Mesenchymal stem cell (in vitro differentiated cells and primary cell): Measurements from ENCODE around the gene UAP1L1.

Experiments
- DNase-seq: peaks from one replicate; pipeline ENCODE4 v3.0.0-alpha.2; 2013
- H2AFZ ChIP-seq: one replicate; pipeline ENCODE4 v1.6.1; 2013; ENCODE audit warnings: low read depth, mild to moderate bottlenecking, control low read depth, inconsistent platforms, low read length, moderate library complexity
- H2AK5ac ChIP-seq: 2 replicates; pipeline ENCODE4 v1.6.1; 2013; ENCODE audit warnings: low read length, moderate library complexity, mild to moderate bottlenecking, inconsistent platforms; ENCODE audit not compliant: severe bottlenecking
- H2BK120ac ChIP-seq: one replicate; pipeline ENCODE4 v1.6.1; 2013; ENCODE audit warnings: low read depth, mild to moderate bottlenecking, inconsistent platforms, low read length, moderate library complexity
- H2BK12ac ChIP-seq, 2 experiments: one replicate each; pipeline ENCODE4 v1.6.1; 2013; ENCODE audit warnings: inconsistent platforms in 2 of 2, low read length in 2 of 2, mild to moderate bottlenecking in 2 of 2, moderate library complexity in 2 of 2, control low read depth in 1 of 2
- H2BK15ac ChIP-seq: one replicate; pipeline ENCODE4 v1.6.1; 2013; ENCODE audit warnings: mild to moderate bottlenecking, low read depth, inconsistent platforms; ENCODE audit not compliant: poor library complexity, severe bottlenecking
- H2BK5ac ChIP-seq: 2 replicates; pipeline ENCODE4 v1.6.1; 2013; ENCODE audit warnings: low read depth, mild to moderate bottlenecking, low read length, control low read depth, inconsistent platforms; ENCODE audit not compliant: poor library complexity, severe bottlenecking
- H3K14ac ChIP-seq, 2 experiments: one replicate each; pipeline ENCODE4 v1.6.1; 2013; ENCODE audit warnings: inconsistent platforms in 2 of 2, low read length in 2 of 2, control low read depth in 1 of 2, mild to moderate bottlenecking in 1 of 2, moderate library complexity in 1 of 2
- H3K18ac ChIP-seq, 2 experiments: one replicate each; pipeline ENCODE4 v1.6.1; 2013; ENCODE audit warnings: inconsistent platforms in 2 of 2, low read length in 2 of 2, control low read depth in 1 of 2, low read depth in 1 of 2, mild to moderate bottlenecking in 1 of 2
- H3K23ac ChIP-seq, 2 experiments: one replicate each; pipeline ENCODE4 v1.6.1; 2013; ENCODE audit warnings: inconsistent platforms in 2 of 2, low read length in 2 of 2, mild to moderate bottlenecking in 2 of 2, moderate library complexity in 2 of 2, control low read depth in 1 of 2
- H3K27ac ChIP-seq: 2 replicates; pipeline ENCODE4 v1.5.1; 2013; ENCODE audit warnings: mild to moderate bottlenecking, moderate library complexity, low read length, control low read depth, inconsistent platforms; ENCODE audit not compliant: poor library complexity, severe bottlenecking
- H3K27me3 ChIP-seq, 2 experiments: 2 replicates each; pipeline versions ENCODE4 v1.6.1 to v1.7.0; 2013; ENCODE audit warnings: low read length in 2 of 2, mild to moderate bottlenecking in 2 of 2, moderate library complexity in 2 of 2, control low read depth in 1 of 2, inconsistent platforms in 1 of 2; ENCODE audit not compliant: control insufficient read depth in 1 of 2, insufficient read depth in 1 of 2
- H3K36me3 ChIP-seq, 2 experiments: 2 replicates each; pipeline versions ENCODE4 v1.6.1 to v1.7.0; 2013; ENCODE audit warnings: low read length in 2 of 2, control low read depth in 1 of 2, inconsistent platforms in 1 of 2, low read depth in 1 of 2, mild to moderate bottlenecking in 1 of 2; ENCODE audit not compliant: insufficient read depth in 2 of 2, control insufficient read depth in 1 of 2
- H3K4ac ChIP-seq, 2 experiments: one replicate each; pipeline ENCODE4 v1.6.1; 2013; ENCODE audit warnings: inconsistent platforms in 2 of 2, low read length in 2 of 2, mild to moderate bottlenecking in 2 of 2, moderate library complexity in 2 of 2, control low read depth in 1 of 2, low read depth in 1 of 2
- H3K4me1 ChIP-seq: 2 replicates; pipeline ENCODE4 v1.6.1; 2013; ENCODE audit warnings: low read depth, low read length, control low read depth; ENCODE audit not compliant: control insufficient read depth, insufficient read depth
- H3K4me2 ChIP-seq: 2 replicates; pipeline ENCODE4 v1.6.1; 2013; ENCODE audit warnings: low read length, mild to moderate bottlenecking, inconsistent platforms; ENCODE audit not compliant: poor library complexity, severe bottlenecking
- H3K4me3 ChIP-seq, 2 experiments: 2 replicates each; pipeline versions ENCODE4 v1.5.1 to v1.7.0; 2013; ENCODE audit warnings: low read length in 2 of 2, mild to moderate bottlenecking in 2 of 2, control low read depth in 1 of 2, low read depth in 1 of 2; ENCODE audit not compliant: insufficient read depth in 1 of 2
- H3K79me1 ChIP-seq: replicated peaks from 2 replicates; pipeline ENCODE4 v1.6.1; 2013; ENCODE audit warnings: mild to moderate bottlenecking, control low read depth, low read length, inconsistent platforms; ENCODE audit not compliant: poor library complexity, severe bottlenecking
- H3K9ac ChIP-seq: 2 replicates; pipeline ENCODE4 v1.7.0; 2013; ENCODE audit warnings: mild to moderate bottlenecking, low read length, moderate library complexity
- H3K9me3 ChIP-seq: 2 replicates; pipeline ENCODE4 v1.7.0; 2013; ENCODE audit warnings: mild to moderate bottlenecking, low read length; ENCODE audit not compliant: control insufficient read depth
- H4K8ac ChIP-seq: one replicate; pipeline ENCODE4 v1.6.1; 2013; ENCODE audit warnings: inconsistent platforms, mild to moderate bottlenecking, low read length, moderate library complexity
- H4K91ac ChIP-seq: one replicate; pipeline ENCODE4 v1.6.1; 2013; ENCODE audit warnings: mild to moderate bottlenecking, low read length, inconsistent platforms
- WGBS: methylation state at CpG from one replicate; pipeline ENCODE4 v1.1.7; 2013; ENCODE audit warnings: mixed read lengths; 5-methylcytosine and 5-hydroxymethylcytosine counted together

UAP1L1 gene

DNA sequence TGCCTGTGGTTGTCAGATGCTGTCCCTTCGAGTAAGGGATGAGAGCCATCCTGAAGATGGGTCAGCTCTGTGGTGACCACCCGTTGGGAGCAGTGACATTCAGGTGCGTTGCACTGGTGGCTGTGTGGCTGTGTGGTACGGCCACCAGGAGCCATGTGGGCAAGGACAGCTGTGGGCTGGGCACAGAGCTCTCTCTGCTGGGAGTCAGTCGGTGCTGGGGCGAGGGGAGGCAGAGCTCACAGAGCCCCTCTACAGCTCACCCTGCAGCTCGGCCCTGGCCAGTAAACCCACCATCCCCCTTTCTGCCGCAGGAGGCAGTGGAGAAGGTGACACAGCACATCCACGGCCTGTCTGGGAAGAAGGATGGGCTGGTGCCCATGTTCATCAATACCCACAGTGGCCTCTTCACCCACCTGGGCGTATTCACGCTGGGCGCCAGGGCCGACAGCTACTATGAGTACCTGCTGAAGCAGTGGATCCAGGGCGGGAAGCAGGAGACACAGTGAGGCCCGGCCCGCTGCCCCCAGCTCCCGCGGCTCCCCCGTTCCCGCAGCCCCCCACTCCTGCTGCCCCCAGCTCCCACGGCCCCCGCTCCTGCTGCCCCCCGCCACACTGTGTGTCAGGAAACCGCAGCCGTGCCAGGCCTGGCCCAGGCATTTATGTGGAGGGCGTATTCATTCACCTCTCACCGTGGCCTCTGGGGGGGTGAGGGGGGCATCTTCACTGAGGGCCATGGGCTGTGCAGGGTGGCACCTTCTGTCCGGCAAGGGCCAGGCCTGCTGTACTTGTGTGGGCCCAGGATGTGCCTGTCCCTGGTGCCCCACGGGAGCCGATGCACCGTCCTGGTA, 28.7 kb downstream of the UAP1L1 start:
- Histone ChIP-seq H3K4ac (no peak overlapping the region), H3K4me3 (no peak overlapping the region), H3K9me3 (no peaks in the 10 kb centered on the region), H3K9ac (no peak overlapping the region), H3K79me1 (peaks cover 22% of the 10 kb centered on the region), H3K27me3 (no peaks in the 10 kb centered on the region), H3K23ac (no peak overlapping the region), H3K18ac (no peak overlapping the region), H3K14ac (no peak overlapping the region), H2BK15ac (no peak overlapping the region), H2AK5ac (no peak overlapping the region), H4K91ac (no peak overlapping the region), H3K4me1 (no peaks in the 10 kb centered on the region), H3K36me3 (peaks cover 95 to 98% of the 10 kb centered on the region in 2 experiments), H2BK120ac (no peak overlapping the region), H4K8ac (no peak overlapping the region), H3K4me2 (no peak overlapping the region), H2AFZ (no peak overlapping the region), H2BK12ac (no peak overlapping the region), H3K27ac (no peak overlapping the region), H2BK5ac (no peak overlapping the region)
- no peak for DNase-seq
- 97% methylated on average over 31 of the region's 31 CpGs for WGBS

DNA sequence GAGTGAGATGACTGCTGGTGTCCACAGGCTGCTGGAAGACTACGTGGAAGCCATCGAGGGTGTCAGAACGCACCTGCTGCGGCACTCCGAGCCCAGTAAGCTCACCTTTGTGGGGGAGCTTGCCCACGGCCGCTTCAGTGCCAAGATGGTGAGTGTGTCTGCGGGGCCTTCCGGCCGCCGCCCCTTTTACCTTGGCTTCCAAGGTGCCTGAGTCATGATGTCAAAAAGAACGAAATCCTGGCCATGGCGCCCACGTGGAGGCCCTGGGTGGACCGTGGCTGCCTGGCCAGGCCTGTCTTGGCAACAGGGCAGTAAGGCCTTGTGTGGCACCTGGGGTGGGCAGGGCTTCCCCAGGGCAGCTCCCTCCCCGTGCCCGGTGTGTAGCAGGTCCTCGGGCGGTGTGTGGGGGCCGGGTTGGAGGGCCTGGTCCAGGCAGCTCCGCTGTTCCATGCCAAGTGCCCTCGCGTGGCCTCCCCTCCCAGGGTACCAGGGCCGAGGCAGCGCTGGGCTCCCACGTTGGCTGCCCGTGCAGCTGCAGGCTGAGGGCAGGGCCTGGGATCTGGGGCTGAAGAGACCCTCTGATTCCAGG, 29.4 kb downstream of the UAP1L1 start:
- 96% methylated on average over 27 of the region's 27 CpGs for WGBS
- no peak overlapping the region for H3K4me2 ChIP-seq

DNA sequence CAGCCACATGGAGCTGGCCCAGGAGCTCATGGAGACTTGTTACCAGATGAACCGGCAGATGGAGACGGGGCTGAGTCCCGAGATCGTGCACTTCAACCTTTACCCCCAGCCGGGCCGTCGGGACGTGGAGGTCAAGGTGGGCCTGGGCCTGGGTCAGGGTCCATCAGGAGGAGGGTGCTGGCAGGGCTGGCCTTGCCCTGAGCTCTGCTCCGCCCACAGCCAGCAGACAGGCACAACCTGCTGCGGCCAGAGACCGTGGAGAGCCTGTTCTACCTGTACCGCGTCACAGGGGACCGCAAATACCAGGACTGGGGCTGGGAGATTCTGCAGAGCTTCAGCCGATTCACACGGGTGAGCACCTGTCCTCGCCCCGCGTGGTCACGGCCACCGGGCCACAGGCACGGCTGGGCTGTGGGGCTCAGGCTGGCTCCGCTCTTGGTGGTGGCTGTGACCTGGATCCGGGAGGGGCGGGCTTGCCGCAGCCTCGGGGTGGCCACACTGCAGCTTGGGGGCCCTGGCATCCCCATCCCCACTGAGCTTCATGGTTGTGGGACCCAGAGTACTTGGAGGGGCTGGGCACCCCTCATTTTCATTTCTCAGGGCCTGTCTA, 30.1 kb downstream of the UAP1L1 start:
- H3K23ac ChIP-seq: no peak overlapping the region
- no peak overlapping the region for H3K27ac ChIP-seq
- H3K9me3 ChIP-seq: no peaks in the 10 kb centered on the region
- H3K4ac ChIP-seq: no peak overlapping the region
- no peak overlapping the region for H3K18ac ChIP-seq
- no peak overlapping the region for H4K91ac ChIP-seq
- H2AK5ac ChIP-seq: no peak overlapping the region
- H3K36me3 ChIP-seq: peaks cover 91 to 96% of the 10 kb centered on the region in 2 experiments
- no peak overlapping the region for H3K4me3 ChIP-seq
- H2BK12ac ChIP-seq: no peak overlapping the region
- no peak overlapping the region for H2BK15ac ChIP-seq
- H3K14ac ChIP-seq: no peak overlapping the region
- H3K27me3 ChIP-seq: no peaks in the 10 kb centered on the region
- H2BK120ac ChIP-seq: no peak overlapping the region
- H4K8ac ChIP-seq: no peak overlapping the region
- peaks cover 17% of the 10 kb centered on the region for H3K79me1 ChIP-seq
- DNase-seq: no peak
- H2AFZ ChIP-seq: no peak overlapping the region
- H3K9ac ChIP-seq: no peak overlapping the region
- H3K4me2 ChIP-seq: no peak overlapping the region
- 95% methylated on average over 27 of the region's 27 CpGs for WGBS
- no peak overlapping the region for H2BK5ac ChIP-seq
- no peaks in the 10 kb centered on the region for H3K4me1 ChIP-seq

More for the DNA sequence above, 29.4 kb downstream of the UAP1L1 start:
- Histone ChIP-seq H2BK120ac (no peak overlapping the region), H3K18ac (no peak overlapping the region), H2BK15ac (no peak overlapping the region), H4K91ac (no peak overlapping the region), H3K14ac (no peak overlapping the region), H2AFZ (no peak overlapping the region), H3K9ac (no peak overlapping the region), H3K36me3 (peaks cover 93 to 96% of the 10 kb centered on the region in 2 experiments), H2AK5ac (no peak overlapping the region), H3K4me1 (no peaks in the 10 kb centered on the region), H4K8ac (no peak overlapping the region), H3K27me3 (no peaks in the 10 kb centered on the region), H3K27ac (no peak overlapping the region), H3K4ac (no peak overlapping the region), H2BK5ac (no peak overlapping the region), H3K4me3 (no peak overlapping the region), H3K79me1 (peaks cover 18% of the 10 kb centered on the region), H2BK12ac (no peak overlapping the region), H3K23ac (no peak overlapping the region), H3K9me3 (no peaks in the 10 kb centered on the region)
- no peak for DNase-seq

DNA sequence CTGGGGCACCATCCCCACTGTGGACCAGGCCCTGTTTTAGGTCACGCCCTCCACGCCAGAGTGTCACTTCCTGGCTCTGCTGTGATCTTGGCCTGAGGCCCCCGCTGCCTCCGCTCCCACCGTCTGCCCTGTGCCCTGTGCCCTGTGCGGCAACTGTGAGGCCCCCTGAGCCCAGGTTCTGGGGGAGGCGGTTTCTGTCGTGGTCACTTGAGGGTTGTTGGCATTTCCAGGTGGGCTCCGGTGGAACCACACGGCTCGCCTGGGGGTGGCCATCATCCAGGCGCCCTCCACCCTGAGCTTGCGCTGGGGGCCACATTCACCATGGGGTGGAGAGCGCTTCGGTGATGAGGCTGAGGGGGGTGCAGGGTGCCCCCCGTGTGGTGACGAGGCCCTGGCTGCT, 30.7 kb downstream of the UAP1L1 start:
- H3K18ac ChIP-seq: no peak overlapping the region
- H4K91ac ChIP-seq: no peak overlapping the region
- no peak overlapping the region for H3K27ac ChIP-seq
- no peak overlapping the region for H2AK5ac ChIP-seq
- peaks cover 89 to 95% of the 10 kb centered on the region in 2 experiments for H3K36me3 ChIP-seq
- H3K9me3 ChIP-seq: no peaks in the 10 kb centered on the region
- H4K8ac ChIP-seq: no peak overlapping the region
- no peak for DNase-seq
- no peak overlapping the region for H3K4me2 ChIP-seq
- no peak overlapping the region for H3K14ac ChIP-seq
- no peaks in the 10 kb centered on the region for H3K27me3 ChIP-seq
- H2AFZ ChIP-seq: no peak overlapping the region
- H2BK12ac ChIP-seq: no peak overlapping the region
- no peak overlapping the region for H3K4ac ChIP-seq
- peaks cover 17% of the 10 kb centered on the region for H3K79me1 ChIP-seq
- H3K4me3 ChIP-seq: no peak overlapping the region
- no peak overlapping the region for H2BK15ac ChIP-seq
- no peak overlapping the region for H2BK120ac ChIP-seq
- no peak overlapping the region for H2BK5ac ChIP-seq
- WGBS: 98% methylated on average over 17 of the region's 17 CpGs
- no peak overlapping the region for H3K9ac ChIP-seq
- no peaks in the 10 kb centered on the region for H3K4me1 ChIP-seq
- no peak overlapping the region for H3K23ac ChIP-seq
